ENCODE results near the gene CAPN14. TPM values are rescaled to one million over a fixed set of nuclear protein-coding genes. Genes with fewer than 3 reads are reported as not detected.
A peak's percentile ranks its signal among the peaks of the same experiment; 100 is the strongest.
"Not testable (repeated sequence)": the region's sequence is repeated elsewhere in the genome, so short reads cannot be mapped to it uniquely, and the experiment has no call there.

CAPN14 gene
- total RNA-seq, 2 donors from 2014 or later: 0.60 to 0.65 TPM

GRCh38 chr2:31192851-31193392 is 24.4 kb downstream of the CAPN14 start:
- Mint-ChIP-seq H3K4me1 (ENCODE audit: low read depth) (no peaks in the 10 kb centered on the region), H3K36me3 (ENCODE audit: insufficient read depth in 2 of 2) (no peaks in the 10 kb centered on the region), H3K27ac (no peak overlapping the region), H3K4me3 (no peak overlapping the region), H3K27me3 (ENCODE audit: low read depth) (no peaks in the 10 kb centered on the region), H3K9me3 (no peaks in the 10 kb centered on the region)
- ATAC-seq (replicated peaks in 1 of 2) (no peak), DNase-seq (no peak)

- Mint-ChIP-seq H3K4me1 (ENCODE audit: low read depth) (no peaks in the 10 kb centered on the region), H3K27ac (no peak overlapping the region), H3K36me3 (ENCODE audit: insufficient read depth in 2 of 2) (no peaks in the 10 kb centered on the region), H3K4me3 (no peak overlapping the region), H3K9me3 (no peaks in the 10 kb centered on the region), H3K27me3 (ENCODE audit: low read depth) (no peaks in the 10 kb centered on the region)
- DNase-seq: no peak
- ATAC-seq (replicated peaks in 1 of 2): no peak
Measured at GRCh38 chr2:31192396-31192795, 24.9 kb downstream of the CAPN14 start.

GRCh38 chr2:31191931-31192330 is 25.4 kb downstream of the CAPN14 start:
- H3K27me3 Mint-ChIP-seq (ENCODE audit: low read depth): no peaks in the 10 kb centered on the region
- H3K4me3 Mint-ChIP-seq: no peak overlapping the region
- ATAC-seq (replicated peaks in 1 of 2): no peak
- no peak overlapping the region for H3K27ac Mint-ChIP-seq
- no peaks in the 10 kb centered on the region for H3K4me1 Mint-ChIP-seq (ENCODE audit: low read depth)
- H3K9me3 Mint-ChIP-seq: no peaks in the 10 kb centered on the region
- no peak for DNase-seq
- H3K36me3 Mint-ChIP-seq (ENCODE audit: insufficient read depth in 2 of 2): no peaks in the 10 kb centered on the region

DNA sequence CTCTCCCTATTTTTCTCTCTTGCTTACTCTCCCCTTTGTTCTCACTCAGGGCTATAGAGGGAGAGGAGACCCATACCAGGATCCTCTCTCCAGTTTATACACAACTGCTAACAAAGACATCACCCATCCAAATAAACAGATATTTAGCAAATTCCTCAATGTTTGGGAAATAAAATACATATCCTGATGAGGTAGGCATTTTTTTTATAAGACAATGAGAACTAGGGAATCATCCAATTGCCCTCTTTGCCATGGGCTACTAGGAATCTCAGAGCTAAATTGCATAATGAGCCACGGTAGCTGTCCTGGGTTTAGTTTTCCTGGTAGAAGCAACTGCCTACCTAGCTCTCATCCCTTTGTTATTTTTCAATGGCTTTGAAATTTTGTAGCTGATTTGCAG is 27.1 kb downstream of the CAPN14 start:
- Mint-ChIP-seq H3K27me3 (ENCODE audit: low read depth) (no peaks in the 10 kb centered on the region), H3K9me3 (no peaks in the 10 kb centered on the region), H3K27ac (no peak overlapping the region), H3K4me3 (no peak overlapping the region), H3K4me1 (ENCODE audit: low read depth) (no peaks in the 10 kb centered on the region), H3K36me3 (ENCODE audit: insufficient read depth in 2 of 2) (no peaks in the 10 kb centered on the region)
- no peak for ATAC-seq (replicated peaks in 1 of 2)
- DNase-seq: no peak

DNA sequence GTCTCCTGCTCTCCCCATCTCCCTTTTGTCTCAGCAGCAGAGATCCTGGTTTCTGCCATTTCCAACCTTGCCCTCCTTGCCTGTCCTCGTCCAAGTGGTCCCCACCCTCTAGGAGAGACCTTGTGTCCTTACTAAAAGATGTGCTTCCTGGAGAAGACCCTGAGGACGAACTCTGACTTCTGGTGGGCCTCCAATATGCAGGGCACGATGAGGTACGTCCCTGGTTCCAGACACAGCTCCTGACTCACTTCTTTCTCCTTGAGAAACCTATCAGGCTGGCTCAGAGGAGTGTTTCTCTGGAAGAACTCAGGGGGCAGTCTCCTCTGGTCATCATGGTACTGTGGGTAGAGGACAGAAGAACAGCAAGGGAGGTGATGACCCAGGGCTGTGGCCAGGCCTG is 28.2 kb downstream of the CAPN14 start:
- DNase-seq (no peak), ATAC-seq (replicated peaks in 1 of 2) (no peak)
- H3K9me3 Mint-ChIP-seq: no peaks in the 10 kb centered on the region
- H3K4me3 Mint-ChIP-seq: no peak overlapping the region
- no peak overlapping the region for H3K27ac Mint-ChIP-seq
- no peaks in the 10 kb centered on the region for H3K27me3 Mint-ChIP-seq (ENCODE audit: low read depth)
- H3K4me1 Mint-ChIP-seq (ENCODE audit: low read depth): no peaks in the 10 kb centered on the region
- no peaks in the 10 kb centered on the region for H3K36me3 Mint-ChIP-seq (ENCODE audit: insufficient read depth in 2 of 2)

DNA sequence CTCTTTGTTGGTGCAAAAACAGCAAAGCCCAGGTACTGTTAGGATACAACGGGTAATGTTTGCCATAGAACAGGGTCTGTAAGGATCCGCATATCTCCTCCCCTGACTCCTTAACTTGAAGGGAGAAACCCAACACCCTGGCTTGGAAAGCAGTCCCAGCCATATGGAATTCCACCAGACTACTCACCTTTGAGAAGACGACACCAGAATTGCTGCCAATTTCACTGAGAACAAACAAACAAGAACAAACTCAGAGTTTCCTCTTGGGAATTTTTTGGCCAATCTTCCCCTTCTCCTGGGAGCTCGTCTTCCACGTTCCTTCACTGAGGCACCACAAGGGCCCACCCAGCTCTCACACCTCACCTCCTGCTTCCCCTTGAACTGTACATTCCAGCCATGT is 29.2 kb downstream of the CAPN14 start:
- Mint-ChIP-seq H3K36me3 (ENCODE audit: insufficient read depth in 2 of 2) (peaks cover 0 to 2% of the 10 kb centered on the region in 2 donors), H3K4me3 (no peak overlapping the region), H3K27ac (no peak overlapping the region), H3K4me1 (ENCODE audit: low read depth) (no peaks in the 10 kb centered on the region), H3K9me3 (no peaks in the 10 kb centered on the region), H3K27me3 (ENCODE audit: low read depth) (no peaks in the 10 kb centered on the region)
- ATAC-seq (replicated peaks in 1 of 2) (no peak), DNase-seq (no peak)

DNA sequence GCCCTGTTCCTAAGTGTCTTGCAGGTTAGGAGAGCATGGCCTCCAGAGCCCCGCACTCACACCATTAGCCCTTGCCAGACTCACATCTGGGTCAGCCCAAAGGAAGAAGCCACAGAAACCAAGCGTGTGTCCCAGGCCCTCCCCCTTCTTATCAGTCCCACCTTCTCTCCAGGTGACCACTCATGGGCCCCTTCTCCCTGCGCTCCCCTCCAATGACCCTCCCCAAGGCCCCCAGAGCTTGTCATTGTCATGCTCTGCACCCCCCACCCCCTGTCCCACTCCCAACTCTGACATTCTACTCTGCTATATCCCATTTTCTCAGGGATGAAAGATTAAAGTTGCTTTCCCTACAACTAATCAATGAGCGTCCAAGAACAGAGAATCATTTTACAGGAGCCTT is 30.1 kb downstream of the CAPN14 start:
- H3K27me3 Mint-ChIP-seq (ENCODE audit: low read depth): no peaks in the 10 kb centered on the region
- H3K27ac Mint-ChIP-seq: no peak overlapping the region
- ATAC-seq (replicated peaks in 1 of 2) (no peak), DNase-seq (no peak)
- H3K4me1 Mint-ChIP-seq (ENCODE audit: low read depth): no peaks in the 10 kb centered on the region
- H3K36me3 Mint-ChIP-seq (ENCODE audit: insufficient read depth in 2 of 2): peaks cover 0 to 2% of the 10 kb centered on the region in 2 donors
- H3K9me3 Mint-ChIP-seq: no peaks in the 10 kb centered on the region
- no peak overlapping the region for H3K4me3 Mint-ChIP-seq

DNA sequence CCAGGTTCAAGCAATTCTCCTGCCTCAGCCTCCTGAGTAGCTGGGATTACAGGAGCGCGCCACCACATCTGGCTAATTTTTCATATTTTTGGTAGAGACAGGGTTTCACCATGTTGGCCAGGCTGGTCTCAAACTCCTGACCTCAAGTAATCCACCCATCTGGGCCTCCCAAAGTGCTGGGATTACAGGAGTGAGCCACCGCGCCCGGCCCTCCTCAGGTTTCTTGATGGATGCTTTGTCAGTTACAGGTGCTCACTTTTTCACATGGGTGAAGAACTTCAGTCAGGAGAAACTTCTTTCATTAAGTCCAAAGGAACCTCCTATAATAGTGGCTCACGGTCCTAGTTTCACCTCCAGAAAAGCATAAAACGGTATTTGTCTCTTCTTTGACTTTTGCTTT is 33.3 kb downstream of the CAPN14 start:
- H3K27ac Mint-ChIP-seq; H3K4me1 Mint-ChIP-seq (ENCODE audit: low read depth); H3K27me3 Mint-ChIP-seq (ENCODE audit: low read depth); ATAC-seq (replicated peaks in 1 of 2); H3K4me3 Mint-ChIP-seq; H3K36me3 Mint-ChIP-seq (ENCODE audit: insufficient read depth in 2 of 2); H3K9me3 Mint-ChIP-seq; DNase-seq: not testable (repeated sequence)

DNA sequence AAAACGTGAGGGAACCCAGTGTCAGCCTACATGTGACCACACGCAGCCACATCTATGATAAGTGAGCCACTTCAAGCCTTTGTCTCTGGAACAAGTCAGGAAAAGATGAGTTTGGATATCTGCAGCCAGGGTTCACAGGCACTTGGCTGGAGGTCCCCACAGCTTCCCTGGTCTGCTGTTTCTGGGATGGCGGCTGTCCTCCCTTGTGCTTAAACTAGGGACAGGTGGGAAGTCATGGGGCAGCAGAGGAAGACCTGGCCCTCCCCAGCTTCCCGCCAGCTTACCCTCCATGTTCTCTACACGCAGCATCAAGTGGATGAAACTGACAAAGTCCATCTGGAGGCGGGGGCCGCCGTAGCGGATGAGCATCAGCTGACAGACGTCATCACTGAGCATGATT is 40.6 kb downstream of the CAPN14 start:
- no peak overlapping the region for H3K27ac Mint-ChIP-seq
- H3K4me1 Mint-ChIP-seq (ENCODE audit: low read depth): no peaks in the 10 kb centered on the region
- ATAC-seq (replicated peaks in 1 of 2) (no peak), DNase-seq (no peak)
- no peak overlapping the region for H3K4me3 Mint-ChIP-seq
- no peaks in the 10 kb centered on the region for H3K9me3 Mint-ChIP-seq
- H3K36me3 Mint-ChIP-seq (ENCODE audit: insufficient read depth in 2 of 2): no peaks in the 10 kb centered on the region
- H3K27me3 Mint-ChIP-seq (ENCODE audit: low read depth): no peaks in the 10 kb centered on the region

DNA sequence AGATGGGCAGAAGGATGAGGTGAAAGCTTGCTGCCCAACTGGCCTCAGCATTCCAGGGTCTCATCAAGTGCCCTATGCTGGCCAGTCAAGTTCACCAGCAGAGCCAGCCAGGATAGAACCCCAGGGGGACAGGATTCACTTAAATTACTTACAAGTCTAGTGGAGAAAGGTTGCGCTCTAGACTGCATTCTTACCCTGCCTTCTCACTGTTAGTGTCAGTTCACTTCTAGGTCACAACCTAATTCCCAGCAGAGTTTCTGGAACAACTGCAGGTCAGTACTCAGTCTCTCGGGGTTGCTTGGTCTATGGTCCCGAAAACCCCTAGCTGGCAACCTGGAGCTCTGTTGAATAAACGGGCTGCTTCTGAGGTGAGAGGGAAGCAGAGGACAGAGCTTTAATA is 46.2 kb downstream of the CAPN14 start:
- no peak for DNase-seq
- Mint-ChIP-seq H3K36me3 (ENCODE audit: insufficient read depth in 2 of 2) (no peaks in the 10 kb centered on the region), H3K27me3 (ENCODE audit: low read depth) (no peaks in the 10 kb centered on the region), H3K4me1 (ENCODE audit: low read depth) (no peaks in the 10 kb centered on the region), H3K9me3 (no peaks in the 10 kb centered on the region), H3K27ac (no peak overlapping the region), H3K4me3 (no peak overlapping the region)
- no peak for ATAC-seq (replicated peaks in 1 of 2)

DNA sequence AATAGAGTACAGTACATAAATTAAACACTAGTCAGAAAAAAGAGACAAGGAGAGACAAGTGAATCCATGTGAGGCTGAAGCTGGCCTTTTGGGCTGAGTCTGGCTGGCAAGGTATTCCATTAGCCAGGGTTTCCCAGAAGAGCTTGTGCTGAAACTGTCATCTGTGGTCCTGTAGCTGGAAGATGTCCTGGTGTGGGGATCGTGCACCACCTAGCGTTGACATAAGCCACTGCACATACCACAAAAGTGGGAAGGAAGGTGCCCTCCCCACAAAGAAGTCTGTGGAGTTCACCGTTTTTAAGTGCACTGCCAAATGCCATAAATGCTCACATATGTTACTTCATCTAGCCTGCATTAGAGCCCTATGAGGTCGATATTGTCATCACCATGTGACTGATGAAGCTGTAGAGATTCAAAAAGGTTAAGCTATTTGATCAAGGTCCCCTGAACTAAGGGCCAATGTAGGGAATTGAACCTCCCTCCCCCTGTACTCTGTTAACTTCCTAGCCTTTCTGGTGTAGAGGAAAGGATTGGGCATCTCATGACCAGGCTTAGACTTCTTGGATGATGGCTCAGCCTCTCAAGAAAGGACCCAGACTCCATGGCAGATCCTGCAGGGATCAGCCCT is 47.1 kb downstream of the CAPN14 start:
- no peaks in the 10 kb centered on the region for H3K36me3 Mint-ChIP-seq (ENCODE audit: insufficient read depth in 2 of 2)
- no peak overlapping the region for H3K4me3 Mint-ChIP-seq
- no peaks in the 10 kb centered on the region for H3K4me1 Mint-ChIP-seq (ENCODE audit: low read depth)
- ATAC-seq (replicated peaks in 1 of 2) (peak; percentile 67 to 71), DNase-seq (peak; percentile 44 to 61)
- H3K27me3 Mint-ChIP-seq (ENCODE audit: low read depth): no peaks in the 10 kb centered on the region
- H3K27ac Mint-ChIP-seq: no peak overlapping the region
- H3K9me3 Mint-ChIP-seq: no peaks in the 10 kb centered on the region

DNA sequence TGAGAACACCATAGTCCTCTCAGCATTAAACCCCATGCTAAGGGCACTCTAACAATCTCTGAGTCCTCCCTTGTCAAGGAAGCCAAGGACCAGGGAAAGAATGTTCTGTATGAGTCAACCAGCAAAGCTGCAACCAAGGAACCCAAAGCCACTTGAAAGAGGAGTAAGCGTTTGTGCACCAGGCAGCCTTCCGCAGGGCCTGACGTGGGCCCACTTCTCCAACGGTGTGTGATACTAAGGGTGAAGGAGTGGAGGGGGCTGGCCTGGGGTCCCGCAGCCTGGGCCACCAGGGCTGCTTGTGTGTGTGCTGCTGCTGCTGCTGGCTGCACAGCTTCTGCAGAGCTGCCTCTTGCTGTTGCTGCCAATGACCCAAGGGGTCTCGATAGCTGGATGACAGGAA is 49.0 kb downstream of the CAPN14 start:
- no peak for DNase-seq
- Mint-ChIP-seq H3K27me3 (ENCODE audit: low read depth) (no peaks in the 10 kb centered on the region), H3K4me1 (ENCODE audit: low read depth) (no peaks in the 10 kb centered on the region), H3K27ac (no peak overlapping the region), H3K36me3 (ENCODE audit: insufficient read depth in 2 of 2) (no peaks in the 10 kb centered on the region), H3K4me3 (no peak overlapping the region), H3K9me3 (no peaks in the 10 kb centered on the region)
- ATAC-seq (replicated peaks in 1 of 2): no peak

DNA sequence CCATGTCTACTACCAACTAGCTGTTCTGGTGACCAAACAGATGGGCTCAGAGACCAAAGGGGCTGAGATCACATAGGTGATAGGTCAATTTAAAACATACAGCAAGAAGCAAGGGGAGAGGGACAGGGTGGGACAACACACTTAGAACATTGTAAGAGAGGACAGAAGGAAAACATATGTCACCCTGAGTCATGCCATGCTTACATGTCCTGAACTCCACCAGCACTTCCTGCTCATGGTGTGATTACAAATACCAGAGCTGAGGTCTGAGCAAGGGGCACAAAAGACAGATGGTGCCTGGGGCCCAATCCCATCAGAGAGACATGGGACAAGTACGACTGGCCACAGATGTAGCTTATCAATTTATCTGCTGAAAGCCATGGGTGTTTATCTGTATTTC is 50.4 kb downstream of the CAPN14 start:
- ATAC-seq (replicated peaks in 1 of 2) (peak in 1 of 2 donors; percentile 36), DNase-seq (no peak)
- Mint-ChIP-seq H3K27ac (no peak overlapping the region), H3K27me3 (ENCODE audit: low read depth) (no peaks in the 10 kb centered on the region), H3K9me3 (no peaks in the 10 kb centered on the region), H3K4me1 (ENCODE audit: low read depth) (no peaks in the 10 kb centered on the region), H3K36me3 (ENCODE audit: insufficient read depth in 2 of 2) (no peaks in the 10 kb centered on the region), H3K4me3 (no peak overlapping the region)

DNA sequence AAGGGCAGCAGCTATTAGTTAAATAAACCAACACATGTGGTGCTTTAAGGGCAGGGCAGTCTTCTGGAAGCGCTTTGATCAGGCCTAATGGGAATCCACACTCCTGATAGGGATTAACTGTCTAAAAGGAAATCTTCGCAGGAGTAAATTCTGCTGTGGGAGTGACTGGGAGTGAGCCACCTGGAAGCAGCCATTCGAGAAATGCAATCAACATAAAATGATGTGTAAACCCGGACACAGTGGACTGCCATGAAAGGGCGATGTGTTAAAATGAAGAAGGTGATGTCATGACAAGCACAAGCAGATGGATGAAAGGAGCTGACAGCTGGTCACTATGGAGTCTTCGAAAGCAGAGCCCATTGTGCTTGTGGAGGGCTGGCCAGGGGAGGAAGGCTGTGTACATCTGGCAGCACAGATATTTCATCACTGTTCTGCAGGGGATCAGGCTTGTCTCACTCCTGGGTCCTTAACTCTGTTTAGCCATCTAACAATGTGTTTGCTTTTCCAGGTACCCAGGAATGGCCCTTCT is 54.2 kb downstream of the CAPN14 start:
- Mint-ChIP-seq H3K9me3 (no peaks in the 10 kb centered on the region), H3K4me1 (ENCODE audit: low read depth) (no peaks in the 10 kb centered on the region), H3K27ac (no peak overlapping the region), H3K4me3 (no peak overlapping the region), H3K27me3 (ENCODE audit: low read depth) (no peaks in the 10 kb centered on the region), H3K36me3 (ENCODE audit: insufficient read depth in 2 of 2) (no peaks in the 10 kb centered on the region)
- ATAC-seq (replicated peaks in 1 of 2) (no peak), DNase-seq (no peak)
